Measurements from ENCODE around the gene SERINC5.

Gene SERINC5

DNA sequence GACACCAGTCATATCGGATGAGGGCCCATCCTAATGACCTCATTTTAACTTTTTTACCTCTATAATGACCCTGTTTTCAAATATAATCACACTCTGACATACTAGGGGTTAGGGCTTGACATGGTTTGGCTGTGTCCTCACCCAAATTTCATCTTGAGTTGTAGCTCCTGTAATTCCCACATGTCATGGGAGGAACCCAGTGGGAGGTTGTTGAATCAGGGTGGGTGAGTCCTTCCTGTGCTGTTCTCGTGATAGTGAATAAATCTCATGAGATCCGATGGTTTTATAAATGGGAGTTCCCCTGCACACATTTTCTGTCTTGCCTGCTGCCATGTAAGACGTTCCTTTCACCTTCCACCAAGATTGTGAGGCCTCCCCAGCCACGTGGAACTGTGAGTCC, 148.9 kb downstream of the SERINC5 start:
- DNase-seq (ENCODE audit: low read depth in 2 of 3, low spot score in 1 of 3): no peak

DNA sequence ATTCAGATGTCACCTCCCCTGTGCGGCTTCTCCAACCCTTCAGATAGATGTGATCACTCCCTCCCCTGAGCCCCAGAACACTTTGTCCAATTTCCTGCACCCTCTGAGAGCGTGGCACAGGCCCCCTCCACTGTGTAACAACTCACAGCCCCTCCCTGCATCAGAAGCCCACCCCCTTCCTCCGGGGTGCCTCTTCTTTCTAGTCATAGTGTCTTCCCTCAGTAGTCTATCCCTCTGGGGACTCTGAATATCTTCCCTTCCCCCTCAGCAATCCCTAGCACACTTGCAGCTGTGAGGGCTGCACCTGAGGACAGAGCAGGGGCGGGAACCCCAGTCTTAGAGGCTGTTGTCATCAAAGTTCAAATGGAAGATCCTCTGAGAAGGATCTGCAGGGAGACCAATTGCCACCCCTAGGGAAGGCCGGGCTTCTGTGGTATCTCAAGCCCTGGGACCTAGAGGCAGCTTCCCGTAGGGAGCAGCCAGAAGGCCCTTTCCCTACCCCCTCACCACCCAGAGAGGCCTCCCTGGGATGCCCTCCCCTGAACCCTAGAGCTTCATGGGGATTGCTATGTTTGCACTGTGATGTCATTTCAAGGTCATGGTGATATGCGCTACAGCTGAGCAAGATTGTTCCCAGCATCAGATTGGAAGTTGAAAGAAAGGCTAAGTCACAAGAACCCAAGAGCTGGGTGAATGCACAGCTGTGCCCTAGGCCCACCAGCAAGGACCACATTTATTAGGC, 150.0 kb downstream of the SERINC5 start:
- no peak for DNase-seq (ENCODE audit: low read depth in 2 of 3, low spot score in 1 of 3)

DNA sequence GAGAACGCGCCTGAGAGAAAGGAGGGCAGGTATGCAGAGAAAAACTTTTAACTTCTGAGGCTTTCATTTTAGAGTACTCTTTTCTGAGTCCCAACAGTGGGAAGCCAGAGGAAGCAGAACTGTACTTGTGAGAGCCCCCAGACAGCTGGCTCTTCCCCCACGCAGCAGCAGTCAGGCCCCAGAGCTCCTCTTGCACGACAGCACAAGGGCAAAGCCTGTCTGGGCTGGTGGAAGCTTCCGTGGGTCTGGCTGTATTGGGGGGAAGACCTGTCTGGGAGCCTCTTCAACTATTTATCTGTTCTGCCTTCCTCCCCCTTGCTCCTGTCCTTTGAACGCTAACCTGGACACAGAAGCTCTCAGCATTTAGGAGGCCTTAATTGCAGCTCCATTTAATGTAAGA, 152.5 kb downstream of the SERINC5 start:
- no peak for DNase-seq (ENCODE audit: low read depth in 2 of 3, low spot score in 1 of 3)

- DNase-seq (ENCODE audit: low read depth in 2 of 3, low spot score in 1 of 3): no peak
Observed at GRCh38 chr5:80101993-80102392, 153.9 kb downstream of the SERINC5 start.

DNA sequence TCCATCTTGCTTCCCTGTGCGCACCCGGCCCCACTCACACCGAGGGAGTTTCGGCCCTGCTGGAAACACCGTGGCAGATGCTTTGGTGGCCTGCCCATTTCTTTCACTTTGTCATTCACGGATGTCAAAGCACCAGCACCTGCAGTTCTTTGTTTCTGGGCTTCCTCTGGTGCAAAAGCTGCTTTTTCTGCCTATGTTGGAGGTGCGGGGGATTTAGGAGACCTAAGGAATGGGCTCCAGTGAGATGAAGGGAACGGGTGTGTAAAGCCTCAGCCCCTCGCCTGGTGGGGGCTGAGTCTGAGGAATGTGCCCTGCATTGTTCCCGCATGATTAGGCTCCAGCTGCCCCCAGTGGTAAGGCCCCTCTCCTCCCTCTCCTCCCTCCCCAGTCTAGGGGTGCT, 158.4 kb downstream of the SERINC5 start:
- no peak for DNase-seq (ENCODE audit: low read depth in 2 of 3, low spot score in 1 of 3)

- no peak for DNase-seq (ENCODE audit: low read depth in 2 of 3, low spot score in 1 of 3)
Observed at GRCh38 chr5:80094236-80094738, 161.6 kb downstream of the SERINC5 start.

DNA sequence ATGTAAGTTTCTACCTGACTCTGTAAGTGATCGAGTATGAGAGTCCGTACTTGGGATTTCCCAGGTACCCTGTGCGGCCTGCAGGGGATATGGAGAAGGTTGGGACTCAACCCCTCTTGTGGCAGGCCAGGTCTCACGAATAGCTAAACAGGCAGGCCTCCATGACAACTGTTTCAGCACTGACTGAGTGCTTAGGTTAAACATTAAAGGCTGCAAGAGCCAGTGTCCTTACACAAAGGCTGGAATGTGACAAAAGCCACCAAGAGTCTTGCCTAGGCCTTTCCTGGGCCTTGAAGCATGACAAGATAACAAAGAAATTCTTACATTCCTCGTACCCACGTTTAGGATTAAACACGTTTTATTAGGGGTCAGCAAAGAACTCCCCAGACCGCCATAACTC, 162.1 kb downstream of the SERINC5 start:
- DNase-seq (ENCODE audit: low read depth in 2 of 3, low spot score in 1 of 3): no peak

- DNase-seq (ENCODE audit: low read depth in 2 of 3, low spot score in 1 of 3): no peak
Observed at GRCh38 chr5:80092486-80093107, 163.3 kb downstream of the SERINC5 start.

GRCh38 chr5:80091792-80092192, 164.1 kb downstream of the SERINC5 start:
- DNase-seq (ENCODE audit: low read depth in 2 of 3, low spot score in 1 of 3): peak in 2 of 3 donors; percentile 3 to 49

DNA sequence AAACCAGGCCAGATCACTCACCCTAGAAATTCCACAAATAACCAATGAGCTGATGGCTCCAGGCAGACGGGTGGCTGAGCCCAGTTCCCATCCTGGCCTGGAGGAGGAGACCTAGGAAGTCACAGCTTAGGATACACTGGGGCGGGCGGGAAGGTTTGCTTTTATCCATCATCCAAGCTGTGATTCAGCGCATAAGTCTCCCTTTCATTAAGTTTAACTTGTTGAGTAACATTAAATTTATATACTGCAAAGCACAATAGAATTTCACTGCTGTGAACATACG, 165.0 kb downstream of the SERINC5 start:
- DNase-seq (ENCODE audit: low read depth in 2 of 3, low spot score in 1 of 3): no peak

- DNase-seq (ENCODE audit: low read depth in 2 of 3, low spot score in 1 of 3): peak in 1 of 3 donors; percentile 34
Observed at GRCh38 chr5:80083101-80083890, 172.6 kb downstream of the SERINC5 start.

DNA sequence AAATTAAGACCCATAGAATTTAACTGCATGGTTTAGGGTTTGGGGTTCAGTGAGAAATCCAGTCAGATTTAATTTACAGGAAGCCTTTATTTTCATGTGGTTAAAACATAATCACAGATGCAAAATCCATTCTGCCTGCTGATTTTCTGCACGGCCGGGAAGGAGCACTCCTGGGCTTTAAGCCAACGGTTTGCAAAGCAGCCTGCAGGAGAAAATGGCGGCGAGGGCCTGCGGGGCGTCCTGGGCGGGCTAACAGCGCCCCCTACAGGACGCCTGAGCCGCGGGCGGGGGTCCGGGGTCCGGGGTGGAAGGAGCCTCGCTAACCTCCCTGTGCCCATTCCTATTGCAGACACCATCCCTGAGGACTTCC, 173.1 kb downstream of the SERINC5 start:
- DNase-seq (ENCODE audit: low read depth in 2 of 3, low spot score in 1 of 3): peak in 2 of 3 donors; percentile 60 to 67

GRCh38 chr5:80082281-80082680, 173.6 kb downstream of the SERINC5 start:
- no peak for DNase-seq (ENCODE audit: low read depth in 2 of 3, low spot score in 1 of 3)

DNA sequence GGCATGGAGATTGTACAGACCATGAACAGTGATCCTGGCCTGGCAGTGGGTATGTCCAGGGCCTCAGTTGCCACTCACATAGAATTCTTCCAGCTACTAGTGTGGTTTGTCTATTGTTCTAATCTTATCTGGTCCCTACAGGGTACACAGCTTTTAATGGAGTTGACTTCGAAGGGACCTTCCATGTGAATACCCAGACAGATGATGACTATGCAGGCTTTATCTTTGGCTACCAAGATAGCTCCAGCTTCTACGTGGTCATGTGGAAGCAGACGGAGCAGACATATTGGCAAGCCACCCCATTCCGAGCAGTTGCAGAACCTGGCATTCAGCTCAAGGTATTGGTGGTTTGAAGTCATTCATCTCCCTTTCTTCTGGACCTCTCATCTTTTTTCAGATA, 176.9 kb downstream of the SERINC5 start:
- no peak for DNase-seq (ENCODE audit: low read depth in 2 of 3, low spot score in 1 of 3)

GRCh38 chr5:80077051-80077714, 178.7 kb downstream of the SERINC5 start:
- DNase-seq (ENCODE audit: low read depth in 2 of 3, low spot score in 1 of 3): no peak

DNA sequence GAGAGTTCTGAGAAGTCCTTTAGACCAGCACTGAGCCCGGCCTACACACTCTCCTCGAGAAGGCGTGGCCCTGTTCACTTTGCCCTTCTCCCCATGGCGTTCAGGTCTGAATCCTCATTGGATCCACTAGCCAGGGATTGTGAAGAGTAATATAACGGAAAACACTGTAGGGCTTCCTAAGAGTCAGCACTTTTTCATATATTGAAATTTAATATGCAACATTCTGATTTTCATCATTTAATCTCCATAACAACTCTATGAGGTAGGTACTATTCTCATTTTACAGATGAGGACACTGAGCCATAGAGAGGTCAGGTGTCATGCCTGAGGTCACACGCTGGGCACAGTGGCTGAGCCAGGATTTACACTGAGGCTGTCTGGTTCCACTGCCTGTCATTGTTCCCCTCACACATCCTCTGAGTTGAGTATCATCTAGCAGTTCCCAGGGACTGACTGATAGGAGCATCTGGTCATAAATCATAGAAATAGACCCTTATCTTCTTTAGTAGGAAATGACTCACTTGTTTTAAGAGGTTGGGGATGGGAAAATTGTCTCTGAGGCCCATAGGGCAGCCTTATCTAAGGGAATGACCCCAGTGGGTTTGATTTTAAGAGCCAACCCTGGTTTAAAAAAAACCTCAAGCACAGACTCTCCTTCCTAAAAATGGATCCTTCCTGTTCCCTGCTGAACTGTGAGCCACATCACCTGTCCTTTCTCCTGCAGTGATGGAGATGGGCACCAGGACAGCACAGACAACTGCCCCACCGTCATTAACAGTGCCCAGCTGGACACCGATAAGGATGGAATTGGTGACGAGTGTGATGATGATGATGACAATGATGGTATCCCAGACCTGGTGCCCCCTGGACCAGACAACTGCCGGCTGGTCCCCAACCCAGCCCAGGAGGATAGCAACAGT, 179.5 kb downstream of the SERINC5 start:
- no peak for DNase-seq (ENCODE audit: low read depth in 2 of 3, low spot score in 1 of 3)

DNA sequence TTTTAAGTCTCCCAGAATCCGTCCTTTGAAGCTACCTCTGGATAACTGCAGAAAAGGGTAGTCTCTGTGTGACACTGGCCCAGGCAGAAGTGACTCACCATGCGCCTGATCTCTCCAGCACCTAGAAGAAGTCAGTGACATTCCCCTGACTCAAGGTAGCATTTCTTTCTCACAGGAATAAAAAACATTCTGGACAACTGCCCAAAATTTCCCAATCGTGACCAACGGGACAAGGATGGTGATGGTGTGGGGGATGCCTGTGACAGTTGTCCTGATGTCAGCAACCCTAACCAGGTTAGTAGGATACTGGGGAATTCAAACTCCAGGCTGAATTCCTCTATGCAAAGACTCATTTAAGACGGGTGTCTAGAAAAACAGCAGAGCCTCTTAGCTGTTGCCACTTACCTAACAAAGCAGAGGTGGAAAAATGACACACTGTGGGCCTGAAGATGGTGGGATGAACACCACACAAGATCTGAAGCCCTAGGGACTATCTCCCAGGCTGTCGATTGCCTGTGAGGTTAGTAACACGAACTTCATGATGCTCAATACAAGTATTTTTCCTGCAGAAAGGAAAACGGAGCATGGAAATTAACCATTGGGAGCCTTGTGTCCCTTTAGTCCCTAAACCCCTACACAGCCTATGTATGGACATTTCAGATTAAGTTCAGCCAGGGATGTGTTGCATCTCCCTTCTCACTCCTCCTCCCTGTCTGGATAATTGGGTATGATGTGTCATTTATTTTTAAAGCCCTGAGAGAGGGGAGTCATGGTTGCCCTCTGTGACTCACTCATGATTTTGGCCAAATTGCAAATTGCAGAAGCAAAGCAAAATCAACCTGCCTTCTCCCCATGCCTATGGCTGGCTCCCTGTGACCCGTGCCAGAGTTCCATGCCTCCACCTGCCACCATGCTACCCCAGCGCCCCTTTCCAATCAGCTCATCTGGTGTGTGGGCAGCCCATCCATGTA, 183.5 kb downstream of the SERINC5 start:
- DNase-seq (ENCODE audit: low read depth in 2 of 3, low spot score in 1 of 3): no peak

GRCh38 chr5:80071510-80072021, 184.3 kb downstream of the SERINC5 start:
- DNase-seq (ENCODE audit: low read depth in 2 of 3, low spot score in 1 of 3): no peak

DNA sequence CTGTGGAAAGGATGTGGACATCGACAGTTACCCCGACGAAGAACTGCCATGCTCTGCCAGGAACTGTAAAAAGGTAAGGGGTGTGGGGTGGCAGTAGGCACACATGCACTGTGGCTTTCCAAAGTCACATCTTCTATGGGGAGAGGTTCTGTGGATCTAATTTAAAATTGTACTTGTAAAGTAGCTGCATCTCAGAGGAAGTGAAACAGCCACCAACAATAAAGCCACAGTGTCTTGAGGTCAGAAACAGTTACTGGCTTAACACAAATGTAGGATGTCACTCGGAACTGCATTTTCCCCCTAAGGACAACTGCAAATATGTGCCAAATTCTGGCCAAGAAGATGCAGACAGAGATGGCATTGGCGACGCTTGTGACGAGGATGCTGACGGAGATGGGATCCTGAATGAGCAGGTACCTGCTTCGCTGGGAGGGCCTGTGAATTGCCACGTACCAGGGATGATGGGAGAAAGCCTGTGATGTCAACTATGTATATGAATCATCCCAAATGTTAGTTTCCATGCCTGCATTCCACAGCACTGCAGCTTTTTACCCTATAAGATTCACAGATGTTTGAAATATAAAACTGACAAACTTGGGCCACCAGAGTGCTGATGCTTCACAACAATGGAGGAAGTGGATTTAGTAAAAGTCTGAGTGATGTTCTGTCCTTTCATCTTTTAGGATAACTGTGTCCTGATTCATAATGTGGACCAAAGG, 185.4 kb downstream of the SERINC5 start:
- DNase-seq (ENCODE audit: low read depth in 2 of 3, low spot score in 1 of 3): no peak

Measured in stimulated activated CD4-positive, alpha-beta T cell treated with anti-CD3 and anti-CD28 coated beads, Interleukin-12 subunit alpha, Interleukin-12 subunit beta, amount 100 ng/mL, for 48 hours (primary cell).